Cerebellar nuclear complex (tissue), 1 donor: ENCODE data around the gene RFTN1.

Source experiments
- DNase-seq, 2 experiments: peaks; one replicate each; lab custom pipeline; 2025; lab: John Stamatoyannopoulos, UW

RFTN1 gene

GRCh38 chr3:16304061-16305010 is 209.2 kb downstream of the RFTN1 start:
- no peak for DNase-seq

- DNase-seq = no peak
Measured at GRCh38 chr3:16303037-16303575, 210.4 kb downstream of the RFTN1 start.

- DNase-seq = no peak
Measured at GRCh38 chr3:16302082-16302631, 211.3 kb downstream of the RFTN1 start.

- DNase-seq = no peak
Measured at GRCh38 chr3:16301507-16301906, 212.0 kb downstream of the RFTN1 start.

- DNase-seq = no peak
Measured at GRCh38 chr3:16300881-16301359, 212.6 kb downstream of the RFTN1 start.

GRCh38 chr3:16300307-16300706 is 213.2 kb downstream of the RFTN1 start:
- DNase-seq = no peak

- DNase-seq = no peak
Measured at GRCh38 chr3:16299746-16300145, 213.8 kb downstream of the RFTN1 start.

GRCh38 chr3:16298891-16299290 is 214.6 kb downstream of the RFTN1 start:
- DNase-seq = no peak

GRCh38 chr3:16297997-16298885 is 215.3 kb downstream of the RFTN1 start:
- no peak for DNase-seq

GRCh38 chr3:16295298-16295890 is 218.1 kb downstream of the RFTN1 start:
- DNase-seq = no peak

- DNase-seq = no peak
Measured at GRCh38 chr3:16294844-16295243, 218.7 kb downstream of the RFTN1 start.

- no peak for DNase-seq
Measured at GRCh38 chr3:16290827-16291196, 222.7 kb downstream of the RFTN1 start.

GRCh38 chr3:16290007-16290826 is 223.3 kb downstream of the RFTN1 start:
- DNase-seq = no peak

GRCh38 chr3:16289144-16289889 is 224.2 kb downstream of the RFTN1 start:
- no peak for DNase-seq

GRCh38 chr3:16288664-16289063 is 224.8 kb downstream of the RFTN1 start:
- DNase-seq = no peak

GRCh38 chr3:16286751-16287543 is 226.6 kb downstream of the RFTN1 start:
- no peak for DNase-seq

- no peak for DNase-seq
Measured at GRCh38 chr3:16286161-16286560, 227.3 kb downstream of the RFTN1 start.

- no peak for DNase-seq
Measured at GRCh38 chr3:16284633-16285032, 228.9 kb downstream of the RFTN1 start.

- DNase-seq = no peak
Measured at GRCh38 chr3:16280671-16281070, 232.8 kb downstream of the RFTN1 start.
